Testis (tissue), 3 donors: ENCODE measurements around the gene C1orf87. TPM values are rescaled to one million over a fixed set of nuclear protein-coding genes. Genes with fewer than 3 reads are reported as not detected.

ENCODE experiments used
- DNase-seq: peaks from one replicate; pipeline ENCODE4 v3.0.0-alpha.2; 2019
- H3K27ac ChIP-seq, 2 donors: fragments of 200-600 bp; sonication (generic); one replicate each; pipeline ENCODE4 v1.5.1; 2019
- H3K27me3 ChIP-seq: fragments of 200-600 bp; sonication (generic); one replicate; pipeline ENCODE4 v1.5.1; 2019
- H3K36me3 ChIP-seq: fragments of 200-600 bp; sonication (generic); one replicate; pipeline ENCODE4 v1.5.1; 2017; ENCODE audit warnings: low read depth; ENCODE audit errors: missing control alignments
- H3K4me1 ChIP-seq: fragments of 200-600 bp; sonication (generic); one replicate; pipeline ENCODE4 v1.5.1; 2019
- H3K4me3 ChIP-seq, 2 donors: fragments of 200-600 bp; sonication (generic); one replicate each; pipeline ENCODE4 v1.5.1; 2017 to 2019
- H3K9me3 ChIP-seq: fragments of 200-600 bp; sonication (generic); one replicate; pipeline ENCODE4 v1.5.1; 2017
- CTCF ChIP-seq, 3 experiments: fragments of 450-650 bp in 2 of 3; fragments of 200-600 bp in 1 of 3; sonication (generic) in 1 of 3; IDR thresholded peaks; one replicate each; pipeline ENCODE4 v1.5.1; 2016 to 2019; ENCODE audit warnings: antibody characterized with exemption in 3 of 3, mild to moderate bottlenecking in 2 of 3, moderate library complexity in 1 of 3
- POLR2A ChIP-seq: fragments of 450-650 bp; IDR thresholded peaks from one replicate; pipeline ENCODE4 v1.6.1; 2017; ENCODE audit warnings: antibody characterized with exemption, mild to moderate bottlenecking, moderate library complexity
- WGBS, 2 donors: methylation state at CpG; one replicate each; pipeline ENCODE4 v1.1.5; 2018; 5-methylcytosine and 5-hydroxymethylcytosine counted together
- intact Hi-C: fragments of 100-400 bp; cut with DNase I; formaldehyde crosslinking; loops from one replicate; pipeline ENCODE4 v1.15.1; 2023; ENCODE audit warnings: low total_unique reads
- polyA plus RNA-seq: library from polyadenylated mRNA; stranded (reverse); fragments of 350-450 nt; fragmentation: Illumina TruSeq; extraction: RNeasy Lipid Tissue Mini Kit (QIAGEN cat#74804); gene quantifications from one replicate; pipeline ENCODE4 v1.2.3, GENCODE V29; 2014; ENCODE audit warnings: low read depth, low replicate concordance; ENCODE audit not compliant: insufficient read depth
- total RNA-seq, 2 donors: library from RNA; depleted of rRNA; stranded (reverse); fragments of >200 nt; gene quantifications; one replicate each; pipeline ENCODE4 v1.2.3, GENCODE V29; 2016

Gene C1orf87
- total and polyA plus RNA-seq, 3 donors from 2014 or later, result 6.2 to 31.5 (median 12.6) TPM

GRCh38 chr1:60044881-60045280, 28.7 kb downstream of the C1orf87 start:
- Histone ChIP-seq H3K4me3 (no peak overlapping the region), H3K4me1 (no peaks in the 10 kb centered on the region), H3K27me3 (no peaks in the 10 kb centered on the region), H3K9me3 (no peaks in the 10 kb centered on the region), H3K27ac (no peak overlapping the region), H3K36me3 (no peaks in the 10 kb centered on the region)
- intact Hi-C loops, result no loop called here
- DNase-seq, result no peak
- TF ChIP-seq CTCF (IDR thresholded peaks at IDR 0.05), result no peak
- no peak for TF ChIP-seq POLR2A

GRCh38 chr1:60041783-60042182, 31.8 kb downstream of the C1orf87 start:
- no peak for DNase-seq
- Histone ChIP-seq H3K27ac (no peak overlapping the region), H3K9me3 (no peaks in the 10 kb centered on the region), H3K4me3 (no peak overlapping the region), H3K36me3 (no peaks in the 10 kb centered on the region), H3K4me1 (no peaks in the 10 kb centered on the region), H3K27me3 (no peaks in the 10 kb centered on the region)
- intact Hi-C loops, result no loop called here
- TF ChIP-seq POLR2A, result no peak
- WGBS, 2 donors, result 63 to 73% methylated on average over 2 of the region's 2 CpGs

GRCh38 chr1:60037669-60038068, 35.9 kb downstream of the C1orf87 start:
- Histone ChIP-seq H3K4me1 (no peaks in the 10 kb centered on the region), H3K36me3 (no peaks in the 10 kb centered on the region), H3K27ac (no peak overlapping the region), H3K4me3 (no peak overlapping the region), H3K9me3 (no peaks in the 10 kb centered on the region), H3K27me3 (no peaks in the 10 kb centered on the region)
- TF ChIP-seq CTCF (IDR thresholded peaks at IDR 0.05) (no peak), POLR2A (no peak)
- WGBS, 2 donors, result 100% methylated on average over 1 of the region's 1 CpG
- DNase-seq, result no peak
- intact Hi-C loops, result no loop called here

GRCh38 chr1:60036856-60037460, 36.6 kb downstream of the C1orf87 start:
- H3K4me1 ChIP-seq, result no peaks in the 10 kb centered on the region
- no peak overlapping the region for H3K4me3 ChIP-seq
- no peaks in the 10 kb centered on the region for H3K27me3 ChIP-seq
- intact Hi-C loops, result no loop called here
- 83 to 87% methylated on average over 6 of the region's 6 CpGs for WGBS, 2 donors
- no peaks in the 10 kb centered on the region for H3K9me3 ChIP-seq
- H3K36me3 ChIP-seq, result no peaks in the 10 kb centered on the region
- H3K27ac ChIP-seq, result no peak overlapping the region
- TF ChIP-seq POLR2A (no peak), CTCF (IDR thresholded peaks at IDR 0.05) (no peak)
- DNase-seq, result no peak

- no peak for TF ChIP-seq POLR2A
- TF ChIP-seq CTCF (IDR thresholded peaks at IDR 0.05), result no peak
- 46 to 94% methylated on average over 2 of the region's 2 CpGs for WGBS, 2 donors
- intact Hi-C loops, result no loop called here
- no peaks in the 10 kb centered on the region for H3K36me3 ChIP-seq
- DNase-seq, result no peak
- no peaks in the 10 kb centered on the region for H3K27me3 ChIP-seq
- no peaks in the 10 kb centered on the region for H3K4me1 ChIP-seq
- no peak overlapping the region for H3K4me3 ChIP-seq
- no peaks in the 10 kb centered on the region for H3K9me3 ChIP-seq
- no peak overlapping the region for H3K27ac ChIP-seq
These were observed 37.6 kb downstream of the C1orf87 start for GRCh38 chr1:60035921-60036320.
